Measurements from ENCODE around the gene PLD2. TPM values are rescaled to one million over a fixed set of nuclear protein-coding genes. Genes with fewer than 3 reads are reported as not detected.
"Not testable (repeated sequence)": the region's sequence is repeated elsewhere in the genome, so short reads cannot be mapped to it uniquely, and the experiment has no call there.

The PLD2 gene
- total RNA-seq, 2 donors from 2014 or later, result 23.6 to 31.4 TPM

DNA sequence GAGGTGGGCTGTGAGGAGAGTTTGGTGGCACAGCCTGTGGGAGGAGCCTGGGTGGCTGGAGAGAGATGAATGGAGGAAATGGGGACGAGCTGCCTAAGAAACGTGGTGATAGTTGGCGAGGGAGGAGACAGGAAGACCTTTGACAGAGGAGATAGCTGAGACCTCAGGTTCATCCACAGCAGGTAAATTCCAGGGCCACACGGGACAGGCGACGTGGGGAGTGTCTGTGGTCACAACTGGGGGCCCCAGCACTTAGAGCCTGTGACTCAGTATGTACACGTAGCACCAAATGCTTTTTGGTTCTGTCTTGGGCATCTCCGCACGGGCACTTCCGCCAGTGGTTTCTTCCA lies 33.9 kb downstream of the PLD2 start:
- DNase-seq (ENCODE audit: low spot score in 2 of 2) (no peak), ATAC-seq (peak; percentile 76 to 79)
- Mint-ChIP-seq H3K9me3 (no peaks in the 10 kb centered on the region), H3K27ac (peak overlapping the region; percentile 29 to 82), H3K36me3 (peaks cover 0 to 21% of the 10 kb centered on the region in 2 donors)

DNA sequence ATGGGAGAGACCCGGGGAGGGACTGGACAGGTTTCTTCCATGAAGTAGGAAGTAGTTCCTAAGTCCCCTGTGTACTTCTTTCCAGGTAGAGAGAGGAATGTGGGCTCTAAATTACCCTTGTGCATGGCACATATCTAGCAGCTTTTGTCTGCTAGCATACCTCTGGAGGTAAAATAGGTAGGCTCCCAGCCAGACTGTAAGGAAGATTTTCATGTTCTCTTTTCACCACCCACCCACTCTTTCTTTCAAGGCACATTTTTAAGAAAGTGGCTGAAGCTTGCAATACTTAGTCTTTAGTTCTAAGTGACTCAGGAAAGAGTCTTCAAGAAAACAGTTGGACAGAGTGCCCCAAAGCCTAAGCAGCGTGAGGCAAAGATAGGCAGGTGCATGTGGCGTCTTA lies 35.4 kb downstream of the PLD2 start:
- Mint-ChIP-seq H3K36me3 (peaks cover 0 to 21% of the 10 kb centered on the region in 2 donors), H3K9me3 (no peaks in the 10 kb centered on the region), H3K27ac (no peak overlapping the region)
- DNase-seq (ENCODE audit: low spot score in 2 of 2), result no peak
- no peak for ATAC-seq

DNA sequence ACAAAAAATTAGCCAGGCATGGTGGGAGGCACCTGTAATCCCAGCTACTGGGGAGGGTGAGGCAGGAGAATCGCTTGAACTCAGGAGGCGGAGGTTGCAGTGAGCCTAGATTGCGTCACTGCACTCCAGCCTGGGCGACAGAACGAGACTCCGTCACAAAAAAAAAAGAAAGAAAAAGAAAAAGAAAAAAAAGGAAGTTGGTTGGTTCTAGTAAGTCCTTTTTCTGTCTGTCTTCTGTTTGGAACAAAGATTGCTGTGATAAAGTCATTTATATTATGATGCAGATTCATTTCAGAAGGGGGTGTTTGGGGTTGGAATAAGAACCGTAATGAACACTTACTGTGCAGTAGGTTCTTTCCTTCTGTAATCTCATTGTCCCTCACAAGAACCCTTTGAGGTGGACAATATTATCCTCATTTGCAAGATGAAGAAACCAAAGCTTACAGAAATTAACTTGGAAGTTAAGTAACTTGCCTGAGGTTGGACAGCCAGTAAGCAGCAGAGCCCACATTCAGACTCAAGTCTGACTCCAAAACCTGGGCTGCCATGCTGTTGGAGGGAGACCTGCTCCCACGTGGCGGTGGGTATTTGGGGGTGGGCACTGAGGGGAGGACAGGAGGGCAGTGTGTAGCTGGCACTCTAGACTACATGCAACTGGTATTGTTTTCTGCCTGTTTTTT lies 36.5 kb downstream of the PLD2 start:
- no peaks in the 10 kb centered on the region for H3K9me3 Mint-ChIP-seq
- peaks cover 0 to 15% of the 10 kb centered on the region in 2 donors for H3K36me3 Mint-ChIP-seq
- DNase-seq (ENCODE audit: low spot score in 2 of 2) (no peak), ATAC-seq (no peak)
- H3K27ac Mint-ChIP-seq, result no peak overlapping the region

DNA sequence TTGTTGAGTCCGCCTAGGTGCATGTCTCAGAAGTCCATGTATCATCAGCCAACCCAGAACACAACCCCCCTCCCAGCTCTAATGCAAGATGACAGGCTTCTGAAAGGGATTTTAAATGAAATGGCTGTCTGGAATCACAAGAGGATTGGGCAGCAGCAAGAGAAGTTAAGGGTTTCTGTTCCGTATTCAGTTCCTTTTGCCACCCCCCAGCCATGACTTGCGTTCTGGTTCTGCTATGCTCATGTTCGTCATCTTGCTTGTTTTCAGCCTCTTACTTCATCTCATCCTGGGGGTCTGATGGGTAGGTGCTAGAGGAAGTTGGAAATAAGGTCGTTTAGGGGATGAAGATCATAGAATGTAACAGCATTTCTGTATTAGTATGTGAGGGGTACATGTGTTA lies 38.2 kb downstream of the PLD2 start:
- Mint-ChIP-seq H3K27ac (no peak overlapping the region), H3K9me3 (no peaks in the 10 kb centered on the region), H3K36me3 (peaks cover 0 to 5% of the 10 kb centered on the region in 2 donors)
- DNase-seq (ENCODE audit: low spot score in 2 of 2) (no peak), ATAC-seq (no peak)

DNA sequence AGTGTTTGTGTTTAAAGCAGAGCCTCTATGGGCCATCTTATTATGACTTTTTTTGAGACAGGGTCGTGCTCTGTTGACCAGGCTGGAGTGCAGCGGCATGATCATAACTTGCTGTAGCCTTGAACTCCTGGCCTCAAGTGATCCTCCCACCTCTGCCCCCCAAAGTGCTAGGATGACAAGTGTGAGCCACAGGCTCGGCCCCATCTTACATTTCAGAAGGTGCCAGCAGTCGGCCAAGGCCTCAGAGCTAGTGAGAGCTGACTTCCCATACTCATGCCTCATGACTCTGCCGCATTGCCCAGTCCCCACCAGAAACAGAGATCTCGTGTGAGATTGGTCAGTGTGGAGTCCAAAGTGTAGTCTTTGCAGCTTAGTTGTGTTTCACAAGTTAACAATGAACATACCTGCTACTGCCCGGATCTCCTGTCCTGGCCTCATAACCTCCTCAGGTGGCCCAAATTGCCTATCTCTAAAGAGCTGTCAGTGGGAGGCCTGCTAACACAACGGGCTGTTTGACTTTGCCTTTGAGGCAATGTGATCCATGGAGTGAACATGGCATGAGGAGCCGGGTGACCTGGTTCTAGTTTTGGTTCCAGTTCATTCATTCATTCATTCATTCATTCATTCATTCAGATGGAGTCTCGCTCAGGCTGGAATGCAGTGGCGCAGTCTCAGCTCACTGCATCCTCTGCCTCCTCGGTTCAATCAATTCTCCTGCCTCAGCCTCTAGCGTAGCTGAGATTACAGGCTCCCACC lies 39.9 kb downstream of the PLD2 start:
- no peak overlapping the region for H3K27ac Mint-ChIP-seq
- H3K36me3 Mint-ChIP-seq, result peaks cover 0 to under 1% of the 10 kb centered on the region in 2 donors
- H3K9me3 Mint-ChIP-seq, result no peaks in the 10 kb centered on the region
- DNase-seq (ENCODE audit: low spot score in 2 of 2) (no peak), ATAC-seq (no peak)

DNA sequence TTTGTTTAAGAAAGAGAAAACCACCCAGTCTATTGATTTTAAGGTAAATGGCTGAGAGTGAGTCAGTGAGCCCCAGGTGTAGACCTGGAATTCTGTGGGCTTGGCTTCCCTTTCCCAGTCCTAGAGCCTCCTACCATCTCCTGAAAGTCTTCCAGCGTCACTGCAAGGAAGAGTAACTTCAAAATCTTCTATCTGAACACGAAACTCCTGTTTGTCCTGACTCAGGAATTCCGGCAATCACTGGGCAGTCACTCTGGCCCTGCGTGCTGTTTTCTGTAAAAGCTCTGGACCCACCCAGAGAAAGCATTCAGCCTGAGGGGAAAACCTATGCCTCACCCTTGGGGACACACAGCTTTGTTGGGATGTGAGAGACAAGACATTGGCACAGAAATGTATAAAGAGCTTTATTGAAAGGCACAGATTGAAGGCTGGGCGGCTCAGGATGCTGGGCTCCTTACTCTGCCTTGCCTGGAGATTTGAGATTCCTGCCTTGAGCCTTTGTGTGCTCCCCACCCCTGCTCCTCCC lies 42.1 kb downstream of the PLD2 start:
- ATAC-seq (no peak), DNase-seq (ENCODE audit: low spot score in 2 of 2) (no peak)
- Mint-ChIP-seq H3K27ac (no peak overlapping the region), H3K9me3 (peaks cover 6% of the 10 kb centered on the region in 2 donors), H3K36me3 (peaks cover 0 to 7% of the 10 kb centered on the region in 2 donors)

DNA sequence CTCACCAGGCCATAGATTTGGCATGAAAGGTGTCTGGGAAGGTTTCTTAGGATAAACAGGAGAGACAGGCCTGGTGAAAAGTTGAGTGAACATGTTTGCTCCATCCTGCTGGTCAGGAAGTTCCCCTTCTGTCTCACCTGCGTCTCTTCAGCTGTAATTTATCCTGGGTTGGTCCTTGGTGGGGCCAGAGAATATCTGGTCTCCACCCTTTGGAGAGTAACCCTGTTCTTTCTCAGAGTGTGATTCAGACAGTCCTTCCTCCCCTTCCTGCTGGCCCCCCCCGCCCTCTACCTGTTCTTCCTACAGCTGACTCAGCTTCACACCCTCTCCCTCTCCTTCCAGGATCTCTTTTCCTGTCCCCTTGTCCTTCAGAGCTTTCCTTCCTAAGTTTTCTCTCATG lies 43.3 kb downstream of the PLD2 start:
- peaks cover 0 to 7% of the 10 kb centered on the region in 2 donors for H3K36me3 Mint-ChIP-seq
- peak overlapping the region in 1 of 2 donors; percentile 62 for H3K27ac Mint-ChIP-seq
- H3K9me3 Mint-ChIP-seq, result peaks cover 6% of the 10 kb centered on the region in 2 donors

DNA sequence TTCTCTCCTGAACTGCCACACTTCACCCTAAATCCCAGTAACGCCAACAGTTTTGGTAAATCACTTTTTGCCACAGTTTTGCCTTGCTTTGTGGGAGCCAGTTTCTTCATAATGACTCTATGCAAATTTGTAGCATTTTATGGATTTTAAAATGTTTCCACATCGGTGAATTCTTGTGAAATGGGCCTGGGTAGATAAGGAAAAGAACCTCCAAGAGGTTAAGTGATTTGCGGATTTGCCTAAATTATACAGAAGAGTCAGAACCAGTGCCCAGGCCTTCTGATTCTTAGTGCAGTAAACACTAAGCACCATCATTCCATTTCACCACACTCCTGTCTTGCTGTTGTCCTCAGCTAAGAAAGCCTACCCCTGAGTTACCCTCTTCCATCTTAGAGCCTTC lies 44.1 kb downstream of the PLD2 start:
- peak overlapping the region in 1 of 2 donors; percentile 62 for H3K27ac Mint-ChIP-seq
- no peak for DNase-seq (ENCODE audit: low spot score in 2 of 2)
- H3K36me3 Mint-ChIP-seq, result peaks cover 0 to 7% of the 10 kb centered on the region in 2 donors
- ATAC-seq, result no peak
- H3K9me3 Mint-ChIP-seq, result peaks cover 6% of the 10 kb centered on the region in 2 donors

More for the DNA sequence above, 43.3 kb downstream of the PLD2 start:
- DNase-seq (ENCODE audit: low spot score in 2 of 2), result no peak
- no peak for ATAC-seq

DNA sequence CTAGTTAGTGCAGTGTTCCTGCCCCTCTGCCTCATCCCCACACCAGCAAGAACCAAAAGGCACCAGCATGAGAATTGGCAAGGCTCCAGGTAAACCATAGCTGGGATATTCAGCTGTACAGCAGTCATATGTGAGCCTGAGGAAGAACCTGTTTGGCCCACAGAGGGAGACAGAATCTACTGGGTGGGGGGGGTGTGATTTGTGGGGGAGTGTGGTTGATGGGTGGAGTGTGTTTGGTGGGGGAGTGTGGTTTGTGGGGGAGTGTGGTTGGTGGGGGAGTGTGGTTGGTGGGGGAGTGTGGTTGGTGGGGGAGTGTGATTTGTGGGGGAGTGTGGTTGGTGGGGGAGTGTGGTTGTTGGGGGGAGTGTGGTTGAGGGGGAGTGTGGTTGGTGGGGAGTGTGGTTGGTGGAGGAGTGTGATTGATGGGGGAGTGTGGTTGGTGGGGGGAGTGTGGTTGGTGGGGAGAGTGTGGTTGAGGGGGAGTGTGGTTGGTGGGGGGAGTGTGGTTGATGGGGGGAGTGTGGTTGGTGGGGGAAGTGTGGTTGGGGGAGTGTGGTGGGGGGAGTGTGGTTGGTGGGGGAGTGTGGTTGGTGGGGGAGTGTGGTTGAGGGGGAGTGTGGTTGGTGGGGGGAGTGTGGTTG lies 45.7 kb downstream of the PLD2 start:
- H3K27ac Mint-ChIP-seq, result peak overlapping the region in 1 of 2 donors; percentile 38

DNA sequence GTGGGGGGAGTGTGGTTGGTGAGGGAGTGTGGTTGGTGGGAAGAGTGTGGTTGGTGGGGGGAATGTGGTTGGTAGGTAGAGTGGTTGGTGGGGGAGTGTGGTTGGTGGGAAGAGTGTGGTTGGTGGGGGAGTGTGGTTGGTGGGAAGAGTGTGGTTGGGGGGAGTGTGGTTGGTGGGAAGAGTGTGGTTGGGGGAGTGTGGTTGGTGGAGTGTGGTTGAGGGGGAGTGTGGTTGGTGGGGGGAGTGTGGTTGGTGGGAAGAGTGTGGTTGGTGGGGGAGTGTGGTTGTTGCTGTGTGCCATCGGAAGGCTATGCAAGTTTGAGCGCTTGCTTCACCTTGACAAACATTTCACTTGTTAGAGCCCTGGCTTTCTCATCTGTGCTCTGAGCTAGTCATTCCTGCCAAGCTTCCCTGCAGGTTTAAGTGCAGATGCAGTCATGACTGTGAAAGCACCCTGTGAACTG lies 46.3 kb downstream of the PLD2 start:
- peaks cover 6% of the 10 kb centered on the region in 2 donors for H3K9me3 Mint-ChIP-seq
- ATAC-seq (peak in 1 of 2 donors; percentile 50), DNase-seq (ENCODE audit: low spot score in 2 of 2) (no peak)
- H3K27ac Mint-ChIP-seq, result no peak overlapping the region
- peaks cover 0 to 7% of the 10 kb centered on the region in 2 donors for H3K36me3 Mint-ChIP-seq

More for the DNA sequence above, 45.7 kb downstream of the PLD2 start:
- Mint-ChIP-seq H3K36me3 (peaks cover 0 to 7% of the 10 kb centered on the region in 2 donors), H3K9me3 (peaks cover 6% of the 10 kb centered on the region in 2 donors)
- DNase-seq (ENCODE audit: low spot score in 2 of 2) (no peak), ATAC-seq (no peak)

DNA sequence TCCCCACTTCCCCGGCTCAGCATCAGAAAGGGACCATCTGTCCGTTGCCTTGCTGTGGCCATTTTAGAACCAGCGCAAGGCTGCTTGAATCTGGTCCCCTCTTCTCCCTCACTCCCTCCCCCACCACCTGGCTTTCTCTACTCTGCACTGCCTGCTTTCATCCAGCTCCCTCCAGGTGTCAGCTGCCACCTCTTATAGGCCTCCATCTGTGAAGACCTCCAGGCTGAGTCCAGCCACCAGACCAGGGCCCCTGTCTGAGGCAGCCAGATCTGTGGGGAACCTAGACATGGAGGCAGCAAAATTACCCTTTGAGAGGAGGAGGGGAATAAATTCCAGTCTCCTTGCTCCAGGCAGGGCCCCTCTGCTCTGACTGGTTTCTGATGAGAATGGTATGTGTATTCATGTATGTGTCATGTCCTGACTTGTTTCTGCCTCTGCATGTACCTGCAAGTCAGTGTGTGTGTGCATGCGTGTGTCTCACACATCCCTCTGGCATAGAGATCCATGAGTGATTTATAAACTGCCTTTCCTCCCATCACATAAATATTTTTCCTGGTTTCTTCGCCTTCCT lies 47.2 kb downstream of the PLD2 start:
- DNase-seq (ENCODE audit: low spot score in 2 of 2) (no peak), ATAC-seq (no peak)
- H3K27ac Mint-ChIP-seq, result peak overlapping the region; percentile 20 to 38
- H3K9me3 Mint-ChIP-seq, result peaks cover 6% of the 10 kb centered on the region in 2 donors
- peaks cover 0 to 7% of the 10 kb centered on the region in 2 donors for H3K36me3 Mint-ChIP-seq

DNA sequence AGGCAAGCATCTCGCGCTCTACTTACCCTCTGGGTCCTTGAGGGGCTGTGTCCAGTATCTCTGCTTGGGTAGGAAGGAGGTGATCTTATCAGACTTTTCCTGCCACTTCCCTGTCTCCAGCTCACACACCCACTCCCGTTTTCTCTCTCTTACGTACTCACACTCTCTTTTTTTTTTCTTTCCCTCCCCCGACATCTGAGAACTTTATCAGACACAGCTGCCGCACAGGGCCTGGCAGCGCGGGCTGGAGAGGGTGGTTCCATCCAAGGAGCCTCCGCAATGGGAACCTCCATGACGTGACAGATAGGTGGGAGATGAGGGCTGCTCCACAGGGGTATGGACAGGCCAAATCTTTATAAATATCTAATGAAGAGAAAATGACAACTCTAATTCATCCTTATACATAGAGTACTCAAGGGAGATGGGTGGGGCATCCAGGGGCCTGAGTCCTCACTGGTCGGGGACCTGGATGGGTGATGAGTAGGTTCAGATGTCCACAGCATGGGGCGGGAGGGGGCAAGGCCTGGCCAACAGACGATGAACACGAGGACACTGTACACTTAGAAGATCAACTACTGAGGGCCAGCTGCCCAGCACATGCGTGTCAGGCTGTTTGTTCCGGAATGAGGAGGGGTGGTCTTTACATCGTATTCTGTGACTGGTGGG lies 49.5 kb downstream of the PLD2 start:
- Mint-ChIP-seq H3K27ac (peak overlapping the region; percentile 5 to 8), H3K36me3 (peaks cover 0 to 7% of the 10 kb centered on the region in 2 donors), H3K9me3 (peaks cover 6% of the 10 kb centered on the region in 2 donors)
- DNase-seq (ENCODE audit: low spot score in 2 of 2), result no peak
- no peak for ATAC-seq

DNA sequence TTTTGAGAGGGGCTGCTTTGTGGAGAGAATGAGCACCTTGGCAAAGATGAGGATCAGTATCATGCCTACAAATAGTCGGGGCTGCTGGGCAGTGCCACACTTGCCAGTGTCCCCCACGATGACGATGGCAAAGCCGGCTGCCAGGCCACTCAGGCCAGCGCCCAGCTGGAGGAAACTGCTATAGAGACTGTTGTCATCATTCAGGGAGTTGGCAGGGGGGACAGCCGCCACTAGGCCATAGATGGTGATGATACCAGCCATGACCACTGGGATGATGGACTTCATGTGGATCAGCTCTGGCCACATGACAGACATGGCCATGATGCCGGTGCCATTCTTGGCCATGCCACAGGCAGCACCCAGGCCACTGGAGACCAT lies 50.0 kb downstream of the PLD2 start:
- Mint-ChIP-seq H3K9me3 (peaks cover 5% of the 10 kb centered on the region in 2 donors), H3K36me3 (peaks cover 0 to 6% of the 10 kb centered on the region in 2 donors), H3K27ac (peak overlapping the region in 1 of 2 donors; percentile 5)
- DNase-seq (ENCODE audit: low spot score in 2 of 2), result no peak
- no peak for ATAC-seq

DNA sequence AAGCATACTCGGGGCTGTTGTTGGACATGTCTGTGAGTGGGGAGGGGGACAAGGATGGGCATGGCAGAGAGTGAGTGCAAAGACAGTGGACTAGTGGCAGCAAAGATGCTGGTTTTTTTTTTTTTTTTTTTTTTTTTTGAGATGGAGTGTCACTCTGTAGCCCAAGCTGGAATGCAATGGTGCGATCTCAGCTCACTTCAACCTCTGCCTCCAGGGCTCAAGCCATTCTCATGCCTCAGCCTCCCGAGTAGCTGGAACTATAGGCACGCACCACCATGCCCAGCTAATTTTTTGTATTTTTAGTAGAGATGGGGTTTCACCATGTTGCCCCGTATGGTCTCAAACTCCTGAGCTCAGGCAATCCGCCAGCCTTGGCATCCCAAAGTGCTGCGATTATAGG lies 50.4 kb downstream of the PLD2 start:
- H3K9me3 Mint-ChIP-seq; DNase-seq (ENCODE audit: low spot score in 2 of 2); ATAC-seq; H3K36me3 Mint-ChIP-seq: not testable (repeated sequence)
- peak overlapping the region in 1 of 2 donors; percentile 11 for H3K27ac Mint-ChIP-seq

DNA sequence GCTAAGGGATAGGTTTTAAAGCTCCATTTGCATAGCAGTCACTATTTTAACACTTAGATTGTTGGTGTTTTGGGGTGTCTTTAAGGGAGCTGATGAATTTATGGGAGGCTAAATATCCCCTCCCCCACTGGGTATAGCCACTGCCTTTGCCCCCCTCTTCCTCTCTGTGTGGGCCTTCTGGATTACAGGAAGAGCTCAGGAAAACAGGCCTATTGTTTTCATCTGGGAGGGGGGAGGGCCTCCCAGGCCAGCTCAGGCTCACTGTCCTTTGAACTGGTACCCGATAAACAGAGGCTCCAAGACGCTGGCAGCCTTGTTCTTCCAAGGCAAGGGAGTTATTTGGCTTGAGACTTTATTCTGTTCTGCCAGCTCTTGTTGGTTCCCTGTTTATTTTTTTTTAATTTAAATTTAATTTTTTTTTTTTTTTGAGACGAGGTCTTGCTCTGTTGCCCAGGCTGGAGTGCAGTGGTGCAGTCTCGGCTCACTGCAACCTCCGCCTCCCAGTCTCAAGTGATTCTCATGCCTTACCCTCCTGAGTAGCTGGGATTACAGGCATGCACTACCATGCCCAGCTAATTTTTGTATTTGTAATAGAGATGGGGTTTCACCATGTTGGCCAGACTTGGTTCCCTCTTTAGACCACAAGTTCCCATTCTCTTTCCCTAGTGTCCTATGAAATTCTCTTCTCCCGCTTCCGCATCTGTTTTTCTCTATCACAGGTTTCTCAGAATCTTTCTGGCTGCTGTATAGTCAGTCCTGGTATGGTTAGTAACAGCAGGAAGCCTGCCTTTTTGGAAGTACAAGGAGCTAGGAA lies 51.3 kb downstream of the PLD2 start:
- Mint-ChIP-seq H3K9me3 (no peaks in the 10 kb centered on the region), H3K27ac (no peak overlapping the region), H3K36me3 (no peaks in the 10 kb centered on the region)
- DNase-seq (ENCODE audit: low spot score in 2 of 2) (no peak), ATAC-seq (no peak)

All from activated naive CD4-positive, alpha-beta T cell treated with anti-CD3 and anti-CD28 coated beads, Interleukin-2, amount 50 U/mL, for 72 hours (primary cell).